EL (cell line): ENCODE results near the gene SORT1.
A peak's percentile ranks its signal among the peaks of the same experiment; 100 is the strongest.
"Not testable (repeated sequence)": the region's sequence is repeated elsewhere in the genome, so short reads cannot be mapped to it uniquely, and the experiment has no call there.

Experiments used
- DNase-seq: peaks from one replicate; pipeline ENCODE4 v3.0.0-alpha.2; 2016

SORT1 gene

DNA sequence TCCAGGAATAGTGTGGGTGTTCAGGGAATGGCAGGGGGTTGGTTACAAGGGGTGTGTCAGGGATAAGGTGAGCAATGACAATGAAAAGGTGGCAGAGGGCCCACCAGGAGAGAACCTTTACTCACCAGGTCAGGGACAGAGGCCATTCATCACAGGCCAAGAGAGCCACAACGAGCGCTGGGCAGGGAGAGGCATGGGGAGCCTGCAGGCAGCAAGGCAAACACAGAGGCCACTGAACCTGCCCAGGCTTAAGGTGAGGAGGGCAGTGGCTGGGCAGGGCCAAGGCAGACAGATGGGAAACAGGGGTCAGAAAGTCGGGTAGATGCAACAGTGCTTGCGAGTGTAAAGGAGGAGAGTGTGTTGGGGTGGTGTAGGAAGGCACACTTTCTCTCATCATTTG, 62.6 kb downstream of the SORT1 start:
- DNase-seq = no peak

DNA sequence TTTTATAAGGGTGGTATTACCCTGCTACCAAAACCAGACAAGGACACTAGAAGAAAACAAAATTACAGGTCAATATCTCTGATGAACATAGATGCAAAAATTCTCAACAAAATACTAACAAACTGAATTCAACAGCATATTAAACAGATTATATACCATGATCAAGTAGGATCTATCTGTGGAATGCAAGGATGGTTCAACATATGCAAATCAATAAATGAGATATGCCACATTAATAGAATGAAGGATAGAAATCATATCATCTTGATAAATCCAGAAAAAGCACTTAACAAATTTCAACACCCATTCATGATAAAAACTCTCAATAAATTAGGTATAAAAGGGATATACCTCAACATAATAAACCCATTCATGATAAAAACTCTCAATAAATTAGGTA, 66.6 kb downstream of the SORT1 start:
- DNase-seq = no peak

DNA sequence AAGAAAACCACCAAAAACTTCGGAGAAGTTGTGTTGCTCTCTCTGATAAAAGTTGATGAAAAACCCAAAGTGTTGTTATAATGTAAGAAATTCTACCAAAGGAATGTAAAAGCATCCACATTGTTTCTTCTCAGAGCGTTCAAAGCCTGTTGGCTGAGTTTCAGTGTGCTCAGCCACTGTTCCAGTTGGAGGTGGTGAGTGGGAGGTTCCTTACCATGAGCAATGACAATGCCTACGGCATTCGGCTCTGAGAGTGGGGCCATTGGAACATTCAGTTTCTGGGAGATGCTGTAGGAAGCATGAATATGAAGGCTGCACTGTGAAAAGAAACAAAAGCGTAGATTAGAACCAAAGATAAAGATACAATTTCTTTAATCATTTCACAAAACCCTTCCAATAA, 70.4 kb downstream of the SORT1 start:
- DNase-seq = no peak

GRCh38 chr1:109322974-109323373, 74.7 kb downstream of the SORT1 start:
- no peak for DNase-seq

GRCh38 chr1:109319114-109319513, 78.6 kb downstream of the SORT1 start:
- DNase-seq = no peak

GRCh38 chr1:109316506-109316905, 81.2 kb downstream of the SORT1 start:
- DNase-seq = no peak

DNA sequence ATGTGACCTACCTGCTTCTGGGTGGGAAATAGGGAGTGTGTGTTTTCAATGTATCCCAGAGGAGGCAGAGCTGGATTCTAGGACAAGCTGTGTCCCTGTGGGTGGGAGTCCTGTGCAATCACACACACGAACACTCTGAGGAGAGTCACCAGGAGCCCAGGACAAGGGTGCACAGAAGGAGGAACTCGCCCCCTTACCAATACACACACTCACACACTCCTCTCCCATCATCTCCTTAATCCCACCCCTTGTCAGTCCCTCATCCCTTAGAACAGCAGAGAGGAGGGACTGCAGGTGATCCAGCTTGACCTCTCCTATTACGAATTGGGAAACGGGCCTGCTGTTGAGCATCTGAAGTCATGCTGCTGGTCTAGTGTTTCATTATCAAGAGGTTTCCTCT, 82.4 kb downstream of the SORT1 start:
- DNase-seq = no peak

GRCh38 chr1:109314795-109315194, 82.9 kb downstream of the SORT1 start:
- DNase-seq = peak; percentile 33

- DNase-seq = no peak
Observed at GRCh38 chr1:109312978-109313775, 84.5 kb downstream of the SORT1 start.

DNA sequence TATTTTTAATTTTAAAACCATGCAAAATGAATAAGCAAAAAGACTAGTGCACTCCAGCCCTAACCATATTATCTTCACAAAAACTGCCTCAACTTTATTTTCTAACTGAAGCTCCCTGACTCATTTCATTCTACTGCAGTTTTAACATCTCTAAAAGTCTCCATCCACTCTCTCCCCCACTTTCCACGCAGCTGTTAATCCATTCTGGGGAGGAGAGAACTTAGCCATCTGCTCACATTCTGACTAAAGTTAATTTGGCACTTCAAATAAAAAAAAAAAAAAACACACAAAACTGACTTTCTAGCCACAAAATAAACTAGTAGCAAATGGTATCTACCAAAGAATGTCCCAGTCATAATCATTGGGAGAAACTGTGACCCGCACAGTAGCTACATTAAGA, 85.5 kb downstream of the SORT1 start:
- DNase-seq = no peak

GRCh38 chr1:109309347-109309746, 88.4 kb downstream of the SORT1 start:
- DNase-seq = no peak

- no peak for DNase-seq
Observed at GRCh38 chr1:109307274-109308021, 90.3 kb downstream of the SORT1 start.

GRCh38 chr1:109306832-109307273, 90.9 kb downstream of the SORT1 start, which contains the start of gene MYBPHL:
Gene MYBPHL (minus strand): TSS chr1:109307011. CDS start chr1:109306991, 20 bp downstream.
- no peak for DNase-seq

- DNase-seq = not testable (repeated sequence)
Observed at GRCh38 chr1:109305991-109306390, 91.7 kb downstream of the SORT1 start.

- no peak for DNase-seq
Observed at GRCh38 chr1:109304226-109304920, 93.3 kb downstream of the SORT1 start.

GRCh38 chr1:109301874-109302273, 95.8 kb downstream of the SORT1 start:
- no peak for DNase-seq

DNA sequence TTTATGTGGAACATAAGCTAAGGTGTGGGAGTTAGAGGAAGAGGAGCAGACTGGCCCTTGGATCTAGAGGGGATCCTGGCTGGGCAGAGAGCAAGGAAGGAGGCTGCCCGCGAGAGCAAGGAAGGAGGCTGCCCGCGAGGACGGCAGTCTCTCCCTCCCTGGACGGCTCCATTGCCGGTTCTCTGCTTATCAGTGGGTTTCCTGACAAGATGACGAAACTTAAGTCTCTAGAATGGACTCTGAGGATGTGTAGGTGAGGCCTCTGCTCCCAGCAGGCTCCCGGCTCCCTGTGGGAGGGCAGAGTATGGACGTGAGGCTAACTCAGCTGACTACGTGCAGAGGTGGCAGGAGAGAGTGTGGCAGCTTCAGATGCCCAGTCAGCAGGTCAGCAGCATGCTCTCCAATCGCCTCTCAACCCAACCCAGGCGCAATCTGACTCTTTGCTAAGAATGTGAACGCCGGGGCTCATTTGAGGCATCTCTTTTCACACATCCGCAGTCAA, 97.0 kb downstream of the SORT1 start:
- no peak for DNase-seq

DNA sequence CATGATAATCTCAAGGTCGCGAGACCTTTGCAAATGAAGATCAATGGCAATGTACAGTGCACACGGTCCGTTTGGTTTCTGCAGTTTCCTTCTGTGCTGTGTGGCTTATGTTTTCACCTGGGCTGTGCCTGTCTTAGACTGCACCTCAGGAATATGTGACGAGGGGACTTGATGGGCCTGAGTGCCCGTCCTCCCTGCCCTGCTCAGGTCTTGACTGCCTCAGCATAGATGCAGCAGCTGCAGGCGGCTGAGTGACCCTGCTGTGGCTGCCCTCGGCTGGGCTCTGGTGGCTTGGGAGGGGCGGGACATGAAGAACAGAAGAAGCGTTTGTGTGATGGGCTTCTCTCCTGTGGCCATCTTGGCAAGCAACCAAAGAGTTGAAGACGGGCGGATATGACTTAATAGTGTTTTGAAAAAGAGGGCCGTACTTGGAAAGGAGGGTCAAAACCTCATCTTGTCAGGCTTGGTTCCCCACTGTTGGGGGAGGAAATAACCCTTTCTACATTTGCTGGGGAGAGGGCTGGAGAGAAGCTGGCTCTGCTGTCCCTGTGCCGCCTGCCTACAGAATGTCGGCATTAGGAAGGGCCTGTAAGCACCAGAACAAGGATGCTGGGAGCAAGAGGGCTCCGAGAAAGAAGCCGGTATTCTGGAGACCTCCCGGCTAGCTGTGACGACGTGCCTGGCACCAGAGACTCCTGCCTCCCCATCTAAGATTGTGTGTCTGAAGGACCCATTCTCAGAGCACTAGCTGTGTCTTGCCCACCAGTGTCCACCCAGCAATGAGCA, 98.0 kb downstream of the SORT1 start:
- no peak for DNase-seq

- peak; percentile 88 for DNase-seq
Observed at GRCh38 chr1:109298666-109299557, 98.8 kb downstream of the SORT1 start.

GRCh38 chr1:109296782-109297181, 100.9 kb downstream of the SORT1 start:
- no peak for DNase-seq

DNA sequence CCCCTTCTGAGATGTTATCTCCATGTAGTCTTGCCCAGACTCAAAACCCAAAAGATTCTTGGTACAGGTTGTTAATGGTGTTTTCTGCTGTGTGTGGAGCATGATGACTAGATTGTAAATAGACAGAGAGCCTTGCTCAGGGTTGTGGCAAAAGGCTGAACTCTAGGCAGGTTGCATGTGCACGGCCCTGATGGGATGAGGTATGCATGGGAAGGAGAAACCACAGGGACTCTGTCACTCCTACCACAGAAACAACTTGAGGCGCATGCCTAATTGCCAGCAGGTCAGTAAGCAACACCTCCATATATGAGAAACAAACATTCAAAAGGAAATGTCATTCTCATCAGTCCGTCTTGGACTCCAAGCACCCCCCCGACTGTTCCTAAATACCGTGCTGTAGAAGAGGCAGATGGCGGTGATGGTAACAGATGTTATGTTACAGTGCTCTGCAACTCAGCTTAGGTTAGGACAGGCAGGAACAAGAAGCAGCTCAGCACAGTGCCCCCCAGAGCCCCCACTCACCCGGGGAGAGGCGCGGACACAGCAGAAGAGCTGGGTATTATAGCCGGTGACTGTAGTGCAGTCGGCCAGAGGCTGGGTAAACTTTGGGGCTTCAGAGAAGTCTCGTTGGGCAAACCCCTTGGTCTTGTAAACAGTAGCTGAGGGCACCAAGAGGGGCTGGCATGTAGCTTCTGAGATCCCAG, 101.9 kb downstream of the SORT1 start:
- no peak for DNase-seq
